Endothelial cell of umbilical vein (primary cell): ENCODE results near the gene OR13J1. TPM values are rescaled to one million over a fixed set of nuclear protein-coding genes. Genes with fewer than 3 reads are reported as not detected.

Experiments used
- BruUV-seq: library from RNA; stranded (reverse); fragments of 400-500 nt; replicated peaks from 2 replicates; lab custom pipeline; 2021; lab: Mats Ljungman, UMichigan
- CTCF ChIA-PET: fragments of 300-600, 350-600 bp; sonication (Branson Sonifier 250); formaldehyde crosslinking; loops from one replicate; lab custom pipeline; 2021; ENCODE audit warnings: antibody characterized with exemption, inconsistent platforms; lab: Charles Lee
- POLR2A ChIA-PET: fragments of 300-600, 350-600 bp; sonication (Branson Sonifier 250); formaldehyde crosslinking; loops from one replicate; lab custom pipeline; 2021; ENCODE audit warnings: antibody characterized with exemption, inconsistent platforms; lab: Charles Lee
- DNase-seq: peaks from one replicate; pipeline ENCODE4 v3.0.0-alpha.2; 2011; ENCODE audit warnings: low read depth, low spot score
- FAIRE-seq: peaks from 2 replicates; lab custom pipeline; 2011; peaks lifted over from hg19 to GRCh38; lab: Jason Lieb, UNC
- H2AFZ ChIP-seq: 2 replicates; pipeline ENCODE4 v1.6.0; 2012; ENCODE audit warnings: low read depth, low read length, control low read depth, inconsistent platforms
- H3K27ac ChIP-seq: 2 replicates; pipeline ENCODE4 v1.5.1; 2011; ENCODE audit warnings: low read depth, mild to moderate bottlenecking, control low read depth, low read length, moderate library complexity; ENCODE audit not compliant: insufficient read depth
- H3K27me3 ChIP-seq, 2 experiments: 2 replicates each; pipeline versions ENCODE4 v1.6.0 to v1.6.1; 2011; ENCODE audit warnings: low read length in 2 of 2, mixed read lengths in 1 of 2; ENCODE audit not compliant: control insufficient read depth in 2 of 2, insufficient read depth in 2 of 2
- H3K36me3 ChIP-seq, 2 experiments: 2 replicates in 1 of 2; 3 replicates in 1 of 2; pipeline ENCODE4 v1.5.1; 2011; ENCODE audit warnings: low read length in 2 of 2, mild to moderate bottlenecking in 1 of 2, moderate library complexity in 1 of 2; ENCODE audit not compliant: control insufficient read depth in 2 of 2, insufficient read depth in 2 of 2; ENCODE audit errors: extremely low read depth in 1 of 2
- H3K4me1 ChIP-seq: 3 replicates; pipeline ENCODE4 v1.5.1; 2011; ENCODE audit warnings: mild to moderate bottlenecking, low read length; ENCODE audit not compliant: control insufficient read depth, insufficient read depth; ENCODE audit errors: extremely low read depth
- H3K4me2 ChIP-seq: 2 replicates; pipeline ENCODE4 v1.6.1; 2011; ENCODE audit warnings: low read length, control low read depth, mixed read lengths; ENCODE audit not compliant: insufficient read depth
- H3K4me3 ChIP-seq, 3 experiments: fragments of 200-600 bp in 1 of 3; sonication (generic), shearing (Covaris generic) in 1 of 3; replicated peaks in 1 of 3; 2 replicates each; pipeline ENCODE4 v1.5.1; 2011 to 2016; ENCODE audit warnings: control low read depth in 3 of 3, low read length in 3 of 3, mild to moderate bottlenecking in 2 of 3, inconsistent platforms in 1 of 3, low read depth in 1 of 3, moderate library complexity in 1 of 3; ENCODE audit not compliant: insufficient read depth in 1 of 3
- H3K79me2 ChIP-seq: 2 replicates; pipeline ENCODE4 v1.6.0; 2012; ENCODE audit warnings: low read length, inconsistent platforms; ENCODE audit not compliant: control insufficient read depth, insufficient read depth
- H3K9ac ChIP-seq: replicated peaks from 2 replicates; pipeline ENCODE3; 2011; ENCODE audit warnings: low read length, control low read depth; ENCODE audit not compliant: insufficient read depth; ENCODE audit errors: extremely low read depth
- H3K9me1 ChIP-seq: replicated peaks from 3 replicates; pipeline ENCODE4 v1.6.0; 2011; ENCODE audit warnings: mild to moderate bottlenecking, low read length; ENCODE audit not compliant: control insufficient read depth, insufficient read depth; ENCODE audit errors: extremely low read depth
- H3K9me3 ChIP-seq: replicated peaks from 2 replicates; pipeline ENCODE4 v1.5.1; 2012; ENCODE audit warnings: low read length, inconsistent platforms; ENCODE audit not compliant: control insufficient read depth, insufficient read depth
- H4K20me1 ChIP-seq: replicated peaks from 2 replicates; pipeline ENCODE3; 2011; ENCODE audit warnings: mild to moderate bottlenecking, low read length; ENCODE audit not compliant: control insufficient read depth, insufficient read depth; ENCODE audit errors: extremely low read depth
- FOS ChIP-seq: IDR thresholded peaks from 2 replicates; pipeline ENCODE4 v1.6.1; 2011; ENCODE audit warnings: mild to moderate bottlenecking, low read length, moderate library complexity, borderline replicate concordance; ENCODE audit not compliant: insufficient read depth
- GATA2 ChIP-seq: IDR thresholded peaks from 2 replicates; pipeline ENCODE4 v1.7.0; 2011; ENCODE audit warnings: low read depth, mild to moderate bottlenecking, moderate library complexity, mixed read lengths, low read length; ENCODE audit not compliant: insufficient read length, insufficient read depth
- JUN ChIP-seq: IDR thresholded peaks from 2 replicates; pipeline ENCODE4 v1.6.1; 2011; ENCODE audit warnings: borderline replicate concordance, low read depth; ENCODE audit not compliant: insufficient read length, insufficient read depth
- POLR2A ChIP-seq: IDR thresholded peaks from 2 replicates; pipeline ENCODE4 v1.6.1; 2012; ENCODE audit warnings: low read depth, mild to moderate bottlenecking, control low read depth, low read length
- POLR2AphosphoS5 ChIP-seq: IDR thresholded peaks from 2 replicates; pipeline ENCODE4 v1.6.1; 2012; ENCODE audit warnings: low read depth, mild to moderate bottlenecking, control low read depth, low read length, moderate library complexity; ENCODE audit not compliant: insufficient read depth
- dilution Hi-C: fragments of 300-500 bp; cut with MboI; formaldehyde crosslinking; loops from one replicate; pipeline ENCODE4 v1.15.0; 2019; ENCODE audit warnings: low sequenced_read_pairs; ENCODE audit not compliant: extremely low pct_ligation_motif_present
- intact Hi-C: fragments of 100-400 bp; cut with micrococcal nuclease; formaldehyde crosslinking; loops from one replicate; pipeline ENCODE4 v1.10.0; 2022
- polyA plus RNA-seq, 4 experiments: library from polyadenylated mRNA; depleted of rRNA in 3 of 4; stranded (reverse) in 3 of 4; unstranded in 1 of 4; fragments of >200 nt; gene quantifications; 2 replicates each; pipeline versions ENCODE4 v1.2.1 to v1.2.3, GENCODE V29; 2011 to 2012; ENCODE audit warnings: missing spikeins in 1 of 4
- total RNA-seq: library from RNA; stranded (reverse); gene quantifications from 2 replicates; pipeline ENCODE4 v1.2.3, GENCODE V29; 2021
- TF ChIP-seq, protein P1 (sequence below), 2 donors: IDR thresholded peaks; 1 replicate in 1 of 2; 2 replicates in 1 of 2; pipeline ENCODE4 v1.5.1; 2011; ENCODE audit warnings: low read length in 2 of 2, mild to moderate bottlenecking in 2 of 2, moderate library complexity in 2 of 2, control low read depth in 1 of 2, inconsistent platforms in 1 of 2, low read depth in 1 of 2; ENCODE audit not compliant: insufficient read depth in 1 of 2; ENCODE audit errors: extremely low read depth in 1 of 2
- TF ChIP-seq, protein P2 (sequence below): IDR thresholded peaks from 2 replicates; pipeline ENCODE4 v1.6.1; 2011; ENCODE audit not compliant: insufficient read depth, insufficient read length

Gene OR13J1
- total and polyA plus RNA-seq, 2 donors (not counting 3 experiments of a cell fraction or from before 2014, with no cell fraction given): not detected

GRCh38 chr9:35844628-35845270, 25.5 kb downstream of the OR13J1 start:
- H3K36me3 ChIP-seq: no peaks in the 10 kb centered on the region
- peaks cover 0 to 11% of the 10 kb centered on the region in 2 experiments for H3K27me3 ChIP-seq
- peaks cover 16% of the 10 kb centered on the region for H3K4me1 ChIP-seq
- no peak overlapping the region for H3K27ac ChIP-seq
- no peak overlapping the region for H3K9ac ChIP-seq
- peak overlapping the region; percentile 32 for H3K4me2 ChIP-seq
- intact Hi-C loops: loop anchor here (1.0 kb wide), 1 partner anchor 29 kb away; the partner anchor contains the start of gene HINT2
- CTCF ChIA-PET: interaction anchor here (1.0 to 2.3 kb wide), 8 partner anchors 9 to 54 kb away, joined by 3 to 17 read pairs (median 4); partner anchors contain the start of genes FAM221B, HINT2 and TMEM8B
- no peak overlapping the region for H3K4me3 ChIP-seq
- no TSS peak for BruUV-seq
- TF ChIP-seq, protein P1, sequence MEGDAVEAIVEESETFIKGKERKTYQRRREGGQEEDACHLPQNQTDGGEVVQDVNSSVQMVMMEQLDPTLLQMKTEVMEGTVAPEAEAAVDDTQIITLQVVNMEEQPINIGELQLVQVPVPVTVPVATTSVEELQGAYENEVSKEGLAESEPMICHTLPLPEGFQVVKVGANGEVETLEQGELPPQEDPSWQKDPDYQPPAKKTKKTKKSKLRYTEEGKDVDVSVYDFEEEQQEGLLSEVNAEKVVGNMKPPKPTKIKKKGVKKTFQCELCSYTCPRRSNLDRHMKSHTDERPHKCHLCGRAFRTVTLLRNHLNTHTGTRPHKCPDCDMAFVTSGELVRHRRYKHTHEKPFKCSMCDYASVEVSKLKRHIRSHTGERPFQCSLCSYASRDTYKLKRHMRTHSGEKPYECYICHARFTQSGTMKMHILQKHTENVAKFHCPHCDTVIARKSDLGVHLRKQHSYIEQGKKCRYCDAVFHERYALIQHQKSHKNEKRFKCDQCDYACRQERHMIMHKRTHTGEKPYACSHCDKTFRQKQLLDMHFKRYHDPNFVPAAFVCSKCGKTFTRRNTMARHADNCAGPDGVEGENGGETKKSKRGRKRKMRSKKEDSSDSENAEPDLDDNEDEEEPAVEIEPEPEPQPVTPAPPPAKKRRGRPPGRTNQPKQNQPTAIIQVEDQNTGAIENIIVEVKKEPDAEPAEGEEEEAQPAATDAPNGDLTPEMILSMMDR (IDR thresholded peaks at IDR 0.05; ENCODE audit: extremely low read depth in 1 of 2, insufficient read depth in 1 of 2, low read depth in 1 of 2, low read length in 2 of 2): no peak
- peak; percentile 42 for TF ChIP-seq GATA2
- peak; percentile 47 for TF ChIP-seq POLR2AphosphoS5
- TF ChIP-seq JUN: peak; percentile 66
- TF ChIP-seq POLR2A: no peak
- TF ChIP-seq, protein P2, sequence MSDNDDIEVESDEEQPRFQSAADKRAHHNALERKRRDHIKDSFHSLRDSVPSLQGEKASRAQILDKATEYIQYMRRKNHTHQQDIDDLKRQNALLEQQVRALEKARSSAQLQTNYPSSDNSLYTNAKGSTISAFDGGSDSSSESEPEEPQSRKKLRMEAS: no peak
- TF ChIP-seq FOS: peak; percentile 78
- FAIRE-seq: peak; percentile 91
- dilution Hi-C loops: no loop called here
- H3K9me1 ChIP-seq: no peaks in the 10 kb centered on the region
- peak; percentile 83 for DNase-seq
- no peaks in the 10 kb centered on the region for H4K20me1 ChIP-seq
- H2AFZ ChIP-seq: no peak overlapping the region
- POLR2A ChIA-PET: no interaction called here
- no peaks in the 10 kb centered on the region for H3K79me2 ChIP-seq
- no peaks in the 10 kb centered on the region for H3K9me3 ChIP-seq
